Measurements from ENCODE around the gene DBT.
"Not testable (repeated sequence)": the region's sequence is repeated elsewhere in the genome, so short reads cannot be mapped to it uniquely, and the experiment has no call there.

The DBT gene

GRCh38 chr1:100237091-100237490, 12.5 kb downstream of the DBT start:
- no peak for DNase-seq (ENCODE audit: low read depth)
- H3K4me3 ChIP-seq (ENCODE audit: control insufficient read depth, low read depth, low read length): no peak overlapping the region
- no peak for TF ChIP-seq CTCF (conservative IDR thresholded peaks at IDR 0.05; ENCODE audit: control insufficient read depth, insufficient read depth, low read depth, low read length)

DNA sequence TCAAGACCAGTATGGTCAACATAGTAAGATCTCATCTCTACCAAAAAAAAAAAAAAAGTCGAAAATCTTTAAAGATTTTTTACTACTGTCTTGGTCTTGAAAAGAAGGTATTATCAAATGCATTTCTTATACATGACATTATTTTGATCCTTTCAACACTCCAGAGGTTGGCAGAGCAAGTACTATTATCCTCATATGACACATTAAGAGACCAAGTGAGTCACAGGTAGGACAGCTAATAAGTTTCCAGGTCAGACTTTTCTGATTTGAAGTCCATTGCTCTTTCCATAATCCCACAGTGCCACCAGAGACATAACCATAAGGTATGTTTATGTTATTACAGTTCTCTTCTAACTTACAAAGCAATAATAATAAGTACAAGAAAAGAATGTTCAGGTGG, 15.2 kb downstream of the DBT start:
- no peak for DNase-seq (ENCODE audit: low read depth)
- H3K4me3 ChIP-seq (ENCODE audit: control insufficient read depth, low read depth, low read length): no peak overlapping the region
- no peak for TF ChIP-seq CTCF (conservative IDR thresholded peaks at IDR 0.05; ENCODE audit: control insufficient read depth, insufficient read depth, low read depth, low read length)

DNA sequence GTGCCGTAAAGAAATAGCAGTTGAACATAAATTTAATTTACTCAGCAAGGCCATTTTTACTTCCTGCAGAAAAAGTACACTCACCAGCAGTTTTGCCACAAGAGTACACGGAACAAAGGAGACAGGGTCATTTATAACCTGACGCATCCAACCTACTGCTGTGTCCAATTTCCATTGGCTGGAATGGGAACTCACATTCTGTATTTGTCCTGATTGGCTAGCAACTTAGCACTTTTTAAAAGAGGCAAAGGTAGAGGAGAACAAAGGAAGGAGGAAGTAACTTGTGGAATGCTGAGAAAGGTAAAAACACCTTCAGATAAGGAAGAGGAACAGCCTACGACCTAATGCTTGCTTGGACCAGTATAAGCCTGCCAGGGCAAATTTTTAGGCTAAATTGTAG, 16.1 kb downstream of the DBT start:
- H3K4me3 ChIP-seq (ENCODE audit: control insufficient read depth, low read depth, low read length); DNase-seq (ENCODE audit: low read depth): not testable (repeated sequence)

DNA sequence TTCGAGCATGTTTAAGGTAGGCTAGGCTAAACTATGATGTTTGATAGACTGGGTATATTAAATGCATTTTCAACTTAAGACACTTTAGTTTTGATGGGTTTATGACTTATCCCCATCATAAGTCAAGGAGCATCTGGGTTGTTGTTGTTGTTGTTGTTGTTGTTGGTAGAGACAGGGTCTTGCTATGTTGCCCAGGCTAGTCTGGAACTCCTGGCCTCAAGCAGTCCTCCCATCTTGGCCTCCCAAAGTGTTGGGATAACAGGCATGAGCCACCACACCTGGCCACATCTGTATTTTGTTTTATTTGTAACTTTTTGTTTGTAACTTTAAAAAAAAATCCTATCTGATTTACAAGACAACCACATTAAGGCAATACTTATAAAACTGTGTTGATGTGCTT, 17.5 kb downstream of the DBT start:
- DNase-seq (ENCODE audit: low read depth): no peak
- no peak for TF ChIP-seq CTCF (conservative IDR thresholded peaks at IDR 0.05; ENCODE audit: control insufficient read depth, insufficient read depth, low read depth, low read length)
- no peak overlapping the region for H3K4me3 ChIP-seq (ENCODE audit: control insufficient read depth, low read depth, low read length)

- no peak overlapping the region for H3K4me3 ChIP-seq (ENCODE audit: control insufficient read depth, low read depth, low read length)
- DNase-seq (ENCODE audit: low read depth): no peak
- TF ChIP-seq CTCF (conservative IDR thresholded peaks at IDR 0.05; ENCODE audit: control insufficient read depth, insufficient read depth, low read depth, low read length): no peak
Measured at GRCh38 chr1:100231721-100232120, 17.9 kb downstream of the DBT start.

GRCh38 chr1:100230765-100231164, 18.9 kb downstream of the DBT start:
- no peak overlapping the region for H3K4me3 ChIP-seq (ENCODE audit: control insufficient read depth, low read depth, low read length)
- no peak for TF ChIP-seq CTCF (conservative IDR thresholded peaks at IDR 0.05; ENCODE audit: control insufficient read depth, insufficient read depth, low read depth, low read length)
- no peak for DNase-seq (ENCODE audit: low read depth)

DNA sequence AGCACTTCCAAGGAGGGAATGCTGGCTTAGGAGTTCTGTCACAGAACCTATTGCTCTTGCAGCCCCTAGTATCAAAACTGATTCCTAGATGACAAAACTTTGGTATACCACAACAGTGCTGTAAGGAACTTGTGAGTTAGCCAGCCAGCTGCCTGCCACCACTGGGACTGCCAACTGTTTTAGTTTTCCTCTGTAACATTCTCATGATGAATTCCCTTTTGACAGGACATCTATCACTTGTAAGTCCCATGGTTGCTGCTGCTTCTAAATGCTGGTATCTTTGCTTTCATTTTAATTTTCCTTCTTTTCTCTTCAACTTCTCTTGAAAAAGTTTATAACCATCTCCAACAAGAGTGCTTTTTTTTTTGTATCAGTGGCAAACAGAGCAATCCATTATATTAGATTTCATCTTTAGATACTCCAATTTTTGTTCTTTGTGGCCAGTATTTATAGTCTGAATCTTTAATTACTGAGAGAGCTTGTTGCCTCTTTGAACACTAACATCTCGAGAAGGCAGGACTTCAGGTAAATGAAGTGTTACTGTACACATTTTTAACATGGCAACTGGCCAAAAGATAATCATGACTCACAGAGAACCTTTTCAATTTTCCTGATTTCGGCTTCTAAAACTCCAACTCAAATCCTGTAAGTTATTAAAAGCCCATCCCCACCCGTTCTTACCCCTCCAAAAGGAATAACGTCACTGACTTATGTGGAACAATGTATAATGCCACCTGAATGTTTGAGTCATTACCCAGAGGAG, 19.8 kb downstream of the DBT start:
- no peak for DNase-seq (ENCODE audit: low read depth)

More for the DNA sequence above, 19.8 kb downstream of the DBT start:
- no peak overlapping the region for H3K4me3 ChIP-seq (ENCODE audit: control insufficient read depth, low read depth, low read length)
- no peak for TF ChIP-seq CTCF (conservative IDR thresholded peaks at IDR 0.05; ENCODE audit: control insufficient read depth, insufficient read depth, low read depth, low read length)
